Liver (tissue), 3 donors: Measurements from ENCODE around the gene MECP2.
A peak's percentile ranks its signal among the peaks of the same experiment; 100 is the strongest.

Experiments
- RAD21 ChIP-seq, 2 donors: IDR thresholded peaks; 2 replicates each; pipeline ENCODE4 v1.6.1; 2016; ENCODE audit warnings: antibody characterized with exemption in 2 of 2, mild to moderate bottlenecking in 2 of 2
- TAF1 ChIP-seq: conservative IDR thresholded peaks from 2 replicates; pipeline ENCODE4 v1.6.1; 2016; ENCODE audit warnings: antibody characterized with exemption, mild to moderate bottlenecking
- YY1 ChIP-seq: IDR thresholded peaks from 2 replicates; pipeline ENCODE4 v1.6.1; 2016; ENCODE audit warnings: antibody characterized with exemption, mild to moderate bottlenecking
- TF ChIP-seq, protein P1 (sequence below): fragments of 150-350 bp; IDR thresholded peaks from 2 replicates; pipeline ENCODE4 v1.5.1; 2017; ENCODE audit warnings: improper control_type of control experiment, low read depth, low read length; ENCODE audit not compliant: missing input control
- TF ChIP-seq, protein P2 (sequence below): IDR thresholded peaks from 2 replicates; pipeline ENCODE4 v1.6.1; 2016; ENCODE audit warnings: antibody characterized with exemption
- TF ChIP-seq, protein P3 (sequence below): IDR thresholded peaks from 2 replicates; pipeline ENCODE4 v1.6.1; 2016; ENCODE audit warnings: antibody characterized with exemption
- TF ChIP-seq, protein P4 (sequence below): IDR thresholded peaks from 2 replicates; pipeline ENCODE4 v1.6.1; 2016; ENCODE audit warnings: antibody characterized with exemption, mild to moderate bottlenecking
- donor health status: healthy.
- donor health status: healthy.

DNA sequence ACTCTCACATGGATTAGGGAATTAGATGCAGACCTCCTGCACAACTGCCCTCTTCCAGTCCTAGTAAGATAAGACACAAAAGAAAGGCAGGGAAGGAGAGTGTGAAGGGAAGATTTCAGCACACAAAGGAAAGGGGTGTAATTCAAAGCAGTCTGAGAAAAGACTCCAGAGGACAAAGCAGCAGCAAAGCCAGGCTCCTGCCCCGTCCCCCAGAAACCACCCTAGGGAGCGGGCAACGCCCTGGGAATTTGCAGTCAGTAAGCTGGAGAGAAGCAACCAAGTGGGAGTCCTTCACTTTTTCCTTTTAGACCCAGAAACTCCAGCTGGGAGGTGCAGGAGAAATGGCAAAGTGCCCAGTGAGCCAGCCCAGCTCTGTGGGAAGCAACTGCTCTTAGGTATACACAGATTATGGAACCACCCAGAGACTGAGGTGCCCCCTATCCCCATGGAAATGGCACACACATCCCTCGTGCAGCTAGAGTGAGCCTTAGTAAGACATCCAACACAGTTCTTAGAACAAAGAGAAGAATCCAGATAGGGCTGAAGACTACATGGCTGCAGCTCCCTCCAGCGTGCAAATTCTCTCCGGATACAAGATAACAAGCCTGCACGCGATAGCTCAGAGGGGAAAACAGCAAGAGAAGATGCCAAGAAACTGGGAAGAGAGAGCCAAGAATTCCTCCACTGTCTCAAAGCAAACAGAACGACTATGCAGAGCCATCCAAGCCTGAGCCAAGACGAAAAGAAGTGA lies 51.3 kb downstream of the MECP2 start:
- TF ChIP-seq, protein P1, sequence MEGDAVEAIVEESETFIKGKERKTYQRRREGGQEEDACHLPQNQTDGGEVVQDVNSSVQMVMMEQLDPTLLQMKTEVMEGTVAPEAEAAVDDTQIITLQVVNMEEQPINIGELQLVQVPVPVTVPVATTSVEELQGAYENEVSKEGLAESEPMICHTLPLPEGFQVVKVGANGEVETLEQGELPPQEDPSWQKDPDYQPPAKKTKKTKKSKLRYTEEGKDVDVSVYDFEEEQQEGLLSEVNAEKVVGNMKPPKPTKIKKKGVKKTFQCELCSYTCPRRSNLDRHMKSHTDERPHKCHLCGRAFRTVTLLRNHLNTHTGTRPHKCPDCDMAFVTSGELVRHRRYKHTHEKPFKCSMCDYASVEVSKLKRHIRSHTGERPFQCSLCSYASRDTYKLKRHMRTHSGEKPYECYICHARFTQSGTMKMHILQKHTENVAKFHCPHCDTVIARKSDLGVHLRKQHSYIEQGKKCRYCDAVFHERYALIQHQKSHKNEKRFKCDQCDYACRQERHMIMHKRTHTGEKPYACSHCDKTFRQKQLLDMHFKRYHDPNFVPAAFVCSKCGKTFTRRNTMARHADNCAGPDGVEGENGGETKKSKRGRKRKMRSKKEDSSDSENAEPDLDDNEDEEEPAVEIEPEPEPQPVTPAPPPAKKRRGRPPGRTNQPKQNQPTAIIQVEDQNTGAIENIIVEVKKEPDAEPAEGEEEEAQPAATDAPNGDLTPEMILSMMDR: no peak
- TF ChIP-seq, protein P2, sequence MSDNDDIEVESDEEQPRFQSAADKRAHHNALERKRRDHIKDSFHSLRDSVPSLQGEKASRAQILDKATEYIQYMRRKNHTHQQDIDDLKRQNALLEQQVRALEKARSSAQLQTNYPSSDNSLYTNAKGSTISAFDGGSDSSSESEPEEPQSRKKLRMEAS: no peak
- TF ChIP-seq, protein P3, sequence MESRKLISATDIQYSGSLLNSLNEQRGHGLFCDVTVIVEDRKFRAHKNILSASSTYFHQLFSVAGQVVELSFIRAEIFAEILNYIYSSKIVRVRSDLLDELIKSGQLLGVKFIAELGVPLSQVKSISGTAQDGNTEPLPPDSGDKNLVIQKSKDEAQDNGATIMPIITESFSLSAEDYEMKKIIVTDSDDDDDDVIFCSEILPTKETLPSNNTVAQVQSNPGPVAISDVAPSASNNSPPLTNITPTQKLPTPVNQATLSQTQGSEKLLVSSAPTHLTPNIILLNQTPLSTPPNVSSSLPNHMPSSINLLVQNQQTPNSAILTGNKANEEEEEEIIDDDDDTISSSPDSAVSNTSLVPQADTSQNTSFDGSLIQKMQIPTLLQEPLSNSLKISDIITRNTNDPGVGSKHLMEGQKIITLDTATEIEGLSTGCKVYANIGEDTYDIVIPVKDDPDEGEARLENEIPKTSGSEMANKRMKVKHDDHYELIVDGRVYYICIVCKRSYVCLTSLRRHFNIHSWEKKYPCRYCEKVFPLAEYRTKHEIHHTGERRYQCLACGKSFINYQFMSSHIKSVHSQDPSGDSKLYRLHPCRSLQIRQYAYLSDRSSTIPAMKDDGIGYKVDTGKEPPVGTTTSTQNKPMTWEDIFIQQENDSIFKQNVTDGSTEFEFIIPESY: no peak
- TF ChIP-seq YY1: no peak
- no peak for TF ChIP-seq TAF1
- peak; percentile 32 to 35 for TF ChIP-seq RAD21 (IDR thresholded peaks at IDR 0.05)
- TF ChIP-seq, protein P4, sequence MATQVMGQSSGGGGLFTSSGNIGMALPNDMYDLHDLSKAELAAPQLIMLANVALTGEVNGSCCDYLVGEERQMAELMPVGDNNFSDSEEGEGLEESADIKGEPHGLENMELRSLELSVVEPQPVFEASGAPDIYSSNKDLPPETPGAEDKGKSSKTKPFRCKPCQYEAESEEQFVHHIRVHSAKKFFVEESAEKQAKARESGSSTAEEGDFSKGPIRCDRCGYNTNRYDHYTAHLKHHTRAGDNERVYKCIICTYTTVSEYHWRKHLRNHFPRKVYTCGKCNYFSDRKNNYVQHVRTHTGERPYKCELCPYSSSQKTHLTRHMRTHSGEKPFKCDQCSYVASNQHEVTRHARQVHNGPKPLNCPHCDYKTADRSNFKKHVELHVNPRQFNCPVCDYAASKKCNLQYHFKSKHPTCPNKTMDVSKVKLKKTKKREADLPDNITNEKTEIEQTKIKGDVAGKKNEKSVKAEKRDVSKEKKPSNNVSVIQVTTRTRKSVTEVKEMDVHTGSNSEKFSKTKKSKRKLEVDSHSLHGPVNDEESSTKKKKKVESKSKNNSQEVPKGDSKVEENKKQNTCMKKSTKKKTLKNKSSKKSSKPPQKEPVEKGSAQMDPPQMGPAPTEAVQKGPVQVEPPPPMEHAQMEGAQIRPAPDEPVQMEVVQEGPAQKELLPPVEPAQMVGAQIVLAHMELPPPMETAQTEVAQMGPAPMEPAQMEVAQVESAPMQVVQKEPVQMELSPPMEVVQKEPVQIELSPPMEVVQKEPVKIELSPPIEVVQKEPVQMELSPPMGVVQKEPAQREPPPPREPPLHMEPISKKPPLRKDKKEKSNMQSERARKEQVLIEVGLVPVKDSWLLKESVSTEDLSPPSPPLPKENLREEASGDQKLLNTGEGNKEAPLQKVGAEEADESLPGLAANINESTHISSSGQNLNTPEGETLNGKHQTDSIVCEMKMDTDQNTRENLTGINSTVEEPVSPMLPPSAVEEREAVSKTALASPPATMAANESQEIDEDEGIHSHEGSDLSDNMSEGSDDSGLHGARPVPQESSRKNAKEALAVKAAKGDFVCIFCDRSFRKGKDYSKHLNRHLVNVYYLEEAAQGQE: no peak
